ENCODE measurements around the gene STPG1.

The STPG1 gene

GRCh38 chr1:24329797-24330543 lies 83.6 kb downstream of the STPG1 start:
- no peaks in the 10 kb centered on the region for H3K27me3 ChIP-seq (ENCODE audit: control insufficient read depth, insufficient read depth, low read length)
- H3K4me1 ChIP-seq (ENCODE audit: control insufficient read depth, insufficient read depth, low read length) = peaks cover 6% of the 10 kb centered on the region
- no peaks in the 10 kb centered on the region for H3K36me3 ChIP-seq (ENCODE audit: control insufficient read depth, insufficient read depth, low read length)
- H3K9me3 ChIP-seq (ENCODE audit: control insufficient read depth, insufficient read depth, low read length) = no peaks in the 10 kb centered on the region
- H3K9ac ChIP-seq (ENCODE audit: low read depth, low read length) = peak overlapping the region; percentile 29
- H3K4me3 ChIP-seq (ENCODE audit: low read depth, low read length) = no peak overlapping the region

GRCh38 chr1:24329331-24329730 lies 84.3 kb downstream of the STPG1 start:
- no peak overlapping the region for H3K4me3 ChIP-seq (ENCODE audit: low read depth, low read length)
- H3K36me3 ChIP-seq (ENCODE audit: control insufficient read depth, insufficient read depth, low read length) = no peaks in the 10 kb centered on the region
- H3K4me1 ChIP-seq (ENCODE audit: control insufficient read depth, insufficient read depth, low read length) = peaks cover 6% of the 10 kb centered on the region
- no peaks in the 10 kb centered on the region for H3K27me3 ChIP-seq (ENCODE audit: control insufficient read depth, insufficient read depth, low read length)
- H3K9me3 ChIP-seq (ENCODE audit: control insufficient read depth, insufficient read depth, low read length) = no peaks in the 10 kb centered on the region
- H3K9ac ChIP-seq (ENCODE audit: low read depth, low read length) = peak overlapping the region; percentile 29

GRCh38 chr1:24327891-24328290 lies 85.7 kb downstream of the STPG1 start:
- H3K4me1 ChIP-seq (ENCODE audit: control insufficient read depth, insufficient read depth, low read length) = peaks cover 15% of the 10 kb centered on the region
- no peak overlapping the region for H3K9ac ChIP-seq (ENCODE audit: low read depth, low read length)
- no peak overlapping the region for H3K4me3 ChIP-seq (ENCODE audit: low read depth, low read length)
- no peaks in the 10 kb centered on the region for H3K36me3 ChIP-seq (ENCODE audit: control insufficient read depth, insufficient read depth, low read length)
- no peaks in the 10 kb centered on the region for H3K9me3 ChIP-seq (ENCODE audit: control insufficient read depth, insufficient read depth, low read length)
- H3K27me3 ChIP-seq (ENCODE audit: control insufficient read depth, insufficient read depth, low read length) = peaks cover 9% of the 10 kb centered on the region

GRCh38 chr1:24327486-24327885 lies 86.1 kb downstream of the STPG1 start:
- H3K27me3 ChIP-seq (ENCODE audit: control insufficient read depth, insufficient read depth, low read length) = peaks cover 12% of the 10 kb centered on the region
- H3K4me1 ChIP-seq (ENCODE audit: control insufficient read depth, insufficient read depth, low read length) = peaks cover 19% of the 10 kb centered on the region
- no peaks in the 10 kb centered on the region for H3K9me3 ChIP-seq (ENCODE audit: control insufficient read depth, insufficient read depth, low read length)
- no peak overlapping the region for H3K9ac ChIP-seq (ENCODE audit: low read depth, low read length)
- no peak overlapping the region for H3K4me3 ChIP-seq (ENCODE audit: low read depth, low read length)
- H3K36me3 ChIP-seq (ENCODE audit: control insufficient read depth, insufficient read depth, low read length) = no peaks in the 10 kb centered on the region

GRCh38 chr1:24325587-24326449 lies 87.8 kb downstream of the STPG1 start:
- Histone ChIP-seq H3K9me3 (ENCODE audit: control insufficient read depth, insufficient read depth, low read length) (no peaks in the 10 kb centered on the region), H3K36me3 (ENCODE audit: control insufficient read depth, insufficient read depth, low read length) (no peaks in the 10 kb centered on the region), H3K4me1 (ENCODE audit: control insufficient read depth, insufficient read depth, low read length) (peaks cover 24% of the 10 kb centered on the region), H3K9ac (ENCODE audit: low read depth, low read length) (no peak overlapping the region), H3K27me3 (ENCODE audit: control insufficient read depth, insufficient read depth, low read length) (peaks cover 15% of the 10 kb centered on the region), H3K4me3 (ENCODE audit: low read depth, low read length) (no peak overlapping the region)

- no peak overlapping the region for H3K9ac ChIP-seq (ENCODE audit: low read depth, low read length)
- H3K4me1 ChIP-seq (ENCODE audit: control insufficient read depth, insufficient read depth, low read length) = peaks cover 27% of the 10 kb centered on the region
- H3K27me3 ChIP-seq (ENCODE audit: control insufficient read depth, insufficient read depth, low read length) = peaks cover 24% of the 10 kb centered on the region
Observed at GRCh38 chr1:24324903-24325302, 88.7 kb downstream of the STPG1 start.

GRCh38 chr1:24323281-24323680 lies 90.3 kb downstream of the STPG1 start:
- peak overlapping the region; percentile 60 for H3K4me3 ChIP-seq (ENCODE audit: low read depth, low read length)

More at GRCh38 chr1:24324903-24325302, 88.7 kb downstream of the STPG1 start:
- Histone ChIP-seq H3K4me3 (ENCODE audit: low read depth, low read length) (no peak overlapping the region), H3K36me3 (ENCODE audit: control insufficient read depth, insufficient read depth, low read length) (no peaks in the 10 kb centered on the region), H3K9me3 (ENCODE audit: control insufficient read depth, insufficient read depth, low read length) (no peaks in the 10 kb centered on the region)

GRCh38 chr1:24322470-24323177 lies 91.0 kb downstream of the STPG1 start:
- no peaks in the 10 kb centered on the region for H3K36me3 ChIP-seq (ENCODE audit: control insufficient read depth, insufficient read depth, low read length)
- peak overlapping the region; percentile 60 for H3K4me3 ChIP-seq (ENCODE audit: low read depth, low read length)
- H3K27me3 ChIP-seq (ENCODE audit: control insufficient read depth, insufficient read depth, low read length) = peaks cover 27% of the 10 kb centered on the region
- H3K9ac ChIP-seq (ENCODE audit: low read depth, low read length) = no peak overlapping the region
- H3K9me3 ChIP-seq (ENCODE audit: control insufficient read depth, insufficient read depth, low read length) = no peaks in the 10 kb centered on the region
- H3K4me1 ChIP-seq (ENCODE audit: control insufficient read depth, insufficient read depth, low read length) = peaks cover 26% of the 10 kb centered on the region

More at GRCh38 chr1:24323281-24323680, 90.3 kb downstream of the STPG1 start:
- H3K27me3 ChIP-seq (ENCODE audit: control insufficient read depth, insufficient read depth, low read length) = peaks cover 27% of the 10 kb centered on the region
- H3K9me3 ChIP-seq (ENCODE audit: control insufficient read depth, insufficient read depth, low read length) = no peaks in the 10 kb centered on the region
- H3K36me3 ChIP-seq (ENCODE audit: control insufficient read depth, insufficient read depth, low read length) = no peaks in the 10 kb centered on the region
- peaks cover 25% of the 10 kb centered on the region for H3K4me1 ChIP-seq (ENCODE audit: control insufficient read depth, insufficient read depth, low read length)
- H3K9ac ChIP-seq (ENCODE audit: low read depth, low read length) = no peak overlapping the region

GRCh38 chr1:24321697-24322469 lies 91.7 kb downstream of the STPG1 start:
- Histone ChIP-seq H3K9ac (ENCODE audit: low read depth, low read length) (peak overlapping the region; percentile 55), H3K27me3 (ENCODE audit: control insufficient read depth, insufficient read depth, low read length) (peaks cover 27% of the 10 kb centered on the region), H3K9me3 (ENCODE audit: control insufficient read depth, insufficient read depth, low read length) (no peaks in the 10 kb centered on the region), H3K4me3 (ENCODE audit: low read depth, low read length) (peak overlapping the region; percentile 60), H3K4me1 (ENCODE audit: control insufficient read depth, insufficient read depth, low read length) (peaks cover 29% of the 10 kb centered on the region), H3K36me3 (ENCODE audit: control insufficient read depth, insufficient read depth, low read length) (no peaks in the 10 kb centered on the region)

- H3K9me3 ChIP-seq (ENCODE audit: control insufficient read depth, insufficient read depth, low read length) = no peaks in the 10 kb centered on the region
- H3K36me3 ChIP-seq (ENCODE audit: control insufficient read depth, insufficient read depth, low read length) = no peaks in the 10 kb centered on the region
- H3K4me3 ChIP-seq (ENCODE audit: low read depth, low read length) = peak overlapping the region; percentile 60
- peaks cover 29% of the 10 kb centered on the region for H3K4me1 ChIP-seq (ENCODE audit: control insufficient read depth, insufficient read depth, low read length)
- peaks cover 27% of the 10 kb centered on the region for H3K27me3 ChIP-seq (ENCODE audit: control insufficient read depth, insufficient read depth, low read length)
- H3K9ac ChIP-seq (ENCODE audit: low read depth, low read length) = peak overlapping the region; percentile 27
Observed at GRCh38 chr1:24321126-24321525, 92.5 kb downstream of the STPG1 start.

GRCh38 chr1:24319962-24320361 lies 93.6 kb downstream of the STPG1 start:
- peak overlapping the region; percentile 87 for H3K4me3 ChIP-seq (ENCODE audit: low read depth, low read length)
- H3K9ac ChIP-seq (ENCODE audit: low read depth, low read length) = no peak overlapping the region
- no peaks in the 10 kb centered on the region for H3K36me3 ChIP-seq (ENCODE audit: control insufficient read depth, insufficient read depth, low read length)
- H3K27me3 ChIP-seq (ENCODE audit: control insufficient read depth, insufficient read depth, low read length) = peaks cover 27% of the 10 kb centered on the region
- peaks cover 29% of the 10 kb centered on the region for H3K4me1 ChIP-seq (ENCODE audit: control insufficient read depth, insufficient read depth, low read length)
- H3K9me3 ChIP-seq (ENCODE audit: control insufficient read depth, insufficient read depth, low read length) = no peaks in the 10 kb centered on the region
